HepG2 (cell line): ENCODE measurements around the gene ALDH1L2. TPM values are rescaled to one million over a fixed set of nuclear protein-coding genes. Genes with fewer than 3 reads are reported as not detected.

Experiments
- ATAC-seq: fragments of 200-7000 bp; cut with Tn5 transposase; 3 replicates; pipeline ENCODE4 v1.9.1; 2020; ENCODE audit warnings: mild to moderate bottlenecking, moderate library complexity
- BruUV-seq: library from RNA; stranded (reverse); fragments of 400-500 nt; replicated peaks from 2 replicates; lab custom pipeline; 2021; lab: Mats Ljungman, UMichigan
- CTCF ChIA-PET: fragments of 300-600 bp; formaldehyde crosslinking; extraction: SDS; loops from one replicate; lab custom pipeline; 2021; ENCODE audit warnings: low total read pairs, inconsistent platforms, low intra/inter-chr PET ratio; lab: Yijun Ruan, JAX
- POLR2A ChIA-PET: fragments of 350-600 bp; sonication (Branson Sonifier 250); formaldehyde crosslinking; loops from one replicate; lab custom pipeline; 2020; ENCODE audit warnings: antibody characterized with exemption, inconsistent platforms; lab: Yijun Ruan, JAX
- DNase-seq: peaks from one replicate; pipeline ENCODE4 v3.0.0-alpha.2; 2015; ENCODE audit warnings: low spot score
- FAIRE-seq: peaks from 3 replicates; lab custom pipeline; 2011; peaks lifted over from hg19 to GRCh38; lab: Jason Lieb, UNC
- H2AFZ ChIP-seq: one replicate; pipeline ENCODE4 v1.6.1; 2011; ENCODE audit warnings: low read length, inconsistent platforms
- H3K27ac ChIP-seq: fragments of 300-600 bp; 3 replicates; pipeline ENCODE4 v1.8.0; 2011; ENCODE audit warnings: mixed run types, mild to moderate bottlenecking, mixed read lengths, low read length, inconsistent platforms; ENCODE audit not compliant: insufficient read depth; ENCODE audit errors: extremely low read length
- H3K27me3 ChIP-seq, 2 experiments: fragments of 200-600 bp in 1 of 2; 2 replicates in 1 of 2; 3 replicates in 1 of 2; pipeline versions ENCODE4 v1.6.0 to v1.8.0; 2011; ENCODE audit warnings: low read length in 2 of 2, mild to moderate bottlenecking in 2 of 2, moderate library complexity in 2 of 2, inconsistent platforms in 1 of 2; ENCODE audit not compliant: insufficient read depth in 2 of 2, control insufficient read depth in 1 of 2
- H3K36me3 ChIP-seq, 2 experiments: fragments of 200-600 bp in 1 of 2; replicated peaks in 1 of 2; 2 replicates in 1 of 2; 3 replicates in 1 of 2; pipeline versions ENCODE4 v1.5.1 to v1.8.0; 2011; ENCODE audit warnings: low read length in 2 of 2, inconsistent platforms in 1 of 2; ENCODE audit not compliant: insufficient read depth in 2 of 2, control insufficient read depth in 1 of 2
- H3K4me1 ChIP-seq: 2 replicates; pipeline ENCODE4 v1.5.1; 2012; ENCODE audit warnings: low read length, inconsistent platforms; ENCODE audit not compliant: insufficient read depth
- H3K4me2 ChIP-seq: 2 replicates; pipeline ENCODE4 v1.6.0; 2011; ENCODE audit warnings: low read depth, low read length, inconsistent platforms
- H3K4me3 ChIP-seq, 3 experiments: fragments of 200-600 bp in 1 of 3; sonication (generic), shearing (Covaris generic) in 1 of 3; replicated peaks in 1 of 3; 2 replicates each; pipeline ENCODE4 v1.5.1; 2011 to 2016; ENCODE audit warnings: low read length in 3 of 3, inconsistent platforms in 2 of 3, low read depth in 2 of 3, mild to moderate bottlenecking in 2 of 3, control low read depth in 1 of 3, mixed read lengths in 1 of 3; ENCODE audit not compliant: insufficient read depth in 1 of 3
- H3K79me2 ChIP-seq: one replicate; pipeline ENCODE4 v1.6.1; 2011; ENCODE audit warnings: low read length, inconsistent platforms; ENCODE audit not compliant: insufficient read depth
- H3K9ac ChIP-seq: 2 replicates; pipeline ENCODE4 v1.6.0; 2011; ENCODE audit warnings: mild to moderate bottlenecking, low read depth, low read length, inconsistent platforms; ENCODE audit not compliant: insufficient read depth
- H3K9me3 ChIP-seq: 2 replicates; pipeline ENCODE4 v1.5.1; 2012; ENCODE audit warnings: mild to moderate bottlenecking, low read length
- H4K20me1 ChIP-seq: 2 replicates; pipeline ENCODE4 v1.6.0; 2011; ENCODE audit warnings: inconsistent platforms, mild to moderate bottlenecking, low read length, moderate library complexity; ENCODE audit not compliant: insufficient read depth
- AHR ChIP-seq: IDR thresholded peaks from 2 replicates; pipeline ENCODE4 v1.6.1; 2018; ENCODE audit warnings: missing genetic modification reagents, missing compliant biosample characterization
- FOXK2 ChIP-seq: fragments of 450-650 bp; IDR thresholded peaks from 2 replicates; pipeline ENCODE4 v1.6.1; 2016
- FOXM1 ChIP-seq: sonication (generic); formaldehyde crosslinking; IDR thresholded peaks from 2 replicates; pipeline ENCODE4 v1.5.0; 2020; ENCODE audit warnings: missing genetic modification reagents
- NPAS2 ChIP-seq: sonication (generic); formaldehyde crosslinking; IDR thresholded peaks from 2 replicates; pipeline ENCODE4 v1.8.0; 2022; ENCODE audit warnings: mild to moderate bottlenecking, missing genetic modification reagents, borderline replicate concordance
- TFDP2 ChIP-seq: sonication (generic); formaldehyde crosslinking; IDR thresholded peaks from 2 replicates; pipeline ENCODE4 v1.4.0; 2020; ENCODE audit warnings: missing genetic modification reagents
- THYN1 ChIP-seq: sonication (generic); formaldehyde crosslinking; IDR thresholded peaks from 2 replicates; pipeline ENCODE4 v1.8.1; 2023; ENCODE audit warnings: low read depth, mild to moderate bottlenecking, moderate library complexity, missing genetic modification reagents, borderline replicate concordance
- ZBTB8A ChIP-seq: sonication (generic); formaldehyde crosslinking; IDR thresholded peaks from 2 replicates; pipeline ENCODE4 v1.4.0; 2020; ENCODE audit warnings: mild to moderate bottlenecking, low read depth, missing genetic modification reagents, borderline replicate concordance
- ZMYM2 ChIP-seq: sonication (generic); formaldehyde crosslinking; IDR thresholded peaks from 2 replicates; pipeline ENCODE4 v1.8.0; 2022; ENCODE audit warnings: mild to moderate bottlenecking, missing genetic modification reagents
- ZNF234 ChIP-seq: sonication (generic); formaldehyde crosslinking; conservative IDR thresholded peaks from 2 replicates; pipeline ENCODE4 v1.5.1; 2020; ENCODE audit warnings: mild to moderate bottlenecking, missing genetic modification reagents
- ZNF33A ChIP-seq: sonication (generic); formaldehyde crosslinking; IDR thresholded peaks from 2 replicates; pipeline ENCODE4 v1.5.1; 2020; ENCODE audit warnings: missing genetic modification reagents, mild to moderate bottlenecking, moderate library complexity, borderline replicate concordance
- ZNF619 ChIP-seq: sonication (generic); formaldehyde crosslinking; IDR thresholded peaks from 2 replicates; pipeline ENCODE4 v1.4.0; 2020; ENCODE audit warnings: mild to moderate bottlenecking, missing genetic modification reagents
- ZNF841 ChIP-seq: sonication (generic); formaldehyde crosslinking; IDR thresholded peaks from 2 replicates; pipeline ENCODE4 v1.8.1; 2023; ENCODE audit warnings: missing genetic modification reagents, borderline replicate concordance
- WGBS: methylation state at CpG from one replicate; pipeline ENCODE4 v1.1.6; 2017; ENCODE audit warnings: low lambda C conversion rate; 5-methylcytosine and 5-hydroxymethylcytosine counted together
- in situ Hi-C: cut with HindIII; loops from 2 replicates; pipeline ENCODE4 v1.10.0; 2017; ENCODE audit warnings: low pct_unique_long_range_greater_than_20kb; ENCODE audit not compliant: extremely low pct_ligation_motif_present
- intact Hi-C: fragments of 100-400 bp; cut with micrococcal nuclease; formaldehyde crosslinking; loops from one replicate; pipeline ENCODE4 v1.10.0; 2022; ENCODE audit not compliant: unreplicated experiment
- polyA plus RNA-seq, 8 experiments: library from polyadenylated mRNA; depleted of rRNA in 3 of 8; stranded (reverse) in 7 of 8; unstranded in 1 of 8; fragments of >200 nt; fragmentation: Illumina TruSeq in 4 of 8; extraction: Trizol in 4 of 8; gene quantifications; 2 replicates each; pipeline versions ENCODE4 v1.2.1 to v1.2.3, GENCODE V29; 2011 to 2016; ENCODE audit warnings: low read depth in 4 of 8, missing spikeins in 1 of 8, mixed read lengths in 1 of 8; ENCODE audit not compliant: insufficient read depth in 1 of 8
- total RNA-seq, 5 experiments: library from RNA; depleted of rRNA; stranded (reverse); fragments of >200 nt; fragmentation: Illumina TruSeq; extraction: Trizol; gene quantifications; 2 replicates each; pipeline ENCODE4 v1.2.3, GENCODE V29; 2016; ENCODE audit warnings: low read depth in 1 of 5

Gene ALDH1L2
- total and polyA plus RNA-seq, 2 of the 13 experiments (the other 11 are each of a cell fraction or from before 2014, with no cell fraction given): 0.40 to 4.6 TPM

- ATAC-seq: no peak
- in situ Hi-C loops (loop anchor here (5.0 kb wide), 1 partner anchor 680 kb away; no protein-coding TSS in a partner anchor), intact Hi-C loops (no loop called here)
- DNase-seq: no peak
- no peaks in the 10 kb centered on the region for H3K27me3 ChIP-seq
- WGBS: 55% methylated on average over 2 of the region's 2 CpGs
- H3K9ac ChIP-seq: no peak overlapping the region
- POLR2A ChIA-PET: no interaction called here
- no TSS peak for BruUV-seq
- CTCF ChIA-PET: no interaction called here
- H3K4me1 ChIP-seq: no peaks in the 10 kb centered on the region
- H3K79me2 ChIP-seq: no peaks in the 10 kb centered on the region
- H3K27ac ChIP-seq: no peak overlapping the region
- peaks cover 5% of the 10 kb centered on the region; the same call in 1 of the 2 replicates for H3K9me3 ChIP-seq
- H3K4me3 ChIP-seq: no peak overlapping the region
- TF ChIP-seq THYN1 (CRISPR knock-in tag) (no peak), ZMYM2 (CRISPR knock-in tag) (no peak), ZNF234 (CRISPR knock-in tag) (no peak), AHR (CRISPR knock-in tag) (no peak), FOXM1 (CRISPR knock-in tag) (no peak), TFDP2 (CRISPR knock-in tag) (no peak), ZNF33A (CRISPR knock-in tag) (no peak), FOXK2 (no peak), ZBTB8A (CRISPR knock-in tag) (no peak), ZNF841 (CRISPR knock-in tag) (no peak), ZNF619 (CRISPR knock-in tag) (no peak), NPAS2 (CRISPR knock-in tag) (no peak)
- H2AFZ ChIP-seq: no peak overlapping the region
- H3K36me3 ChIP-seq: no peaks in the 10 kb centered on the region
- H3K4me2 ChIP-seq: no peak overlapping the region
- H4K20me1 ChIP-seq: no peaks in the 10 kb centered on the region
- no peak for FAIRE-seq
These were observed 27.1 kb downstream of the ALDH1L2 start for GRCh38 chr12:105057174-105057573.
